Measurements from ENCODE around the gene SLC5A2.

The SLC5A2 gene

GRCh38 chr16:31491778-31492418, 9.0 kb downstream of the SLC5A2 start:
- TF ChIP-seq CTCF (IDR thresholded peaks at IDR 0.05) = no peak

GRCh38 chr16:31493506-31494125, 10.7 kb downstream of the SLC5A2 start:
- TF ChIP-seq CTCF (IDR thresholded peaks at IDR 0.05) = no peak

- TF ChIP-seq CTCF (IDR thresholded peaks at IDR 0.05) = no peak
Observed at GRCh38 chr16:31496670-31497069, 13.7 kb downstream of the SLC5A2 start.

GRCh38 chr16:31498493-31498892, 15.6 kb downstream of the SLC5A2 start:
- TF ChIP-seq CTCF (IDR thresholded peaks at IDR 0.05) = no peak

GRCh38 chr16:31499928-31500327, 17.0 kb downstream of the SLC5A2 start:
- TF ChIP-seq CTCF (IDR thresholded peaks at IDR 0.05) = no peak

GRCh38 chr16:31501226-31501965, 18.5 kb downstream of the SLC5A2 start:
- TF ChIP-seq CTCF (IDR thresholded peaks at IDR 0.05) = no peak

GRCh38 chr16:31501966-31502348, 19.0 kb downstream of the SLC5A2 start:
- TF ChIP-seq CTCF (IDR thresholded peaks at IDR 0.05) = no peak

All from LNCAP (cell line).